GM18861 (cell line): ENCODE results near the gene TRAF2.

ENCODE experiments used
- ATAC-seq: cut with Tn5 transposase; IDR thresholded peaks from one replicate; pipeline ENCODE4 v1.9.1; 2021; ENCODE audit not compliant: unreplicated experiment

TRAF2 gene

GRCh38 chr9:136934277-136934676, 48.0 kb downstream of the TRAF2 start:
- no peak for ATAC-seq

- ATAC-seq, result no peak
These were observed 49.3 kb downstream of the TRAF2 start for GRCh38 chr9:136935651-136936050.

- ATAC-seq, result no peak
These were observed 50.4 kb downstream of the TRAF2 start for GRCh38 chr9:136936645-136937170.

- no peak for ATAC-seq
These were observed 51.1 kb downstream of the TRAF2 start for GRCh38 chr9:136937186-136938001.

DNA sequence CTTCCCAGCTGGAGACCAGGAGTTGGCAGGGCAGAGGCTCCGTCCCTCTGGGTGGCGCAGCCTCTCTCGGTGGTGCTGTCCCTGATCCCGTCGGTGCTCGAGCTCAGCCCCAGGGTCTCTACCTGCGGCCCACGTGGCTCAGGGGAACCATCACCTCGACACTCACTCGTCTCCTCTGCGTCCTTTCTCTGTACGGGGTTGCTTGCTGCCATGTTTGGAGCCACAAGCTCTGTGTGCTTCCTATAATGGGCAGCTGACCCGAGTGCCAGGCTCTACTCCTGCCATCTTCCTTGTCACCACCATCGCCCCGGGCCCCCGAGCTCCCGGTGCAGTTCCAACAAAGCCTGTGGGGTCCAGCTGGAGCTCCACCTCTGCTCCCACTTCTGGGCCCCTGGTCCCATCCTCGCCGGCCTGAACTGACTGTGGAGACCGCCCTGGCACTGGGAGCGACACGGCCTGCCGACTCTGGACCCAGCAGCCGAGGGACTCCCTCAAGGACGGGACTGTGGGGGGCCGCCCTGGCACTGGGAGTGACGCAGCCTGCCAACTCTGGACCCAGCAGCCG, 53.2 kb downstream of the TRAF2 start:
- ATAC-seq, result no peak

- ATAC-seq, result no peak
These were observed 53.7 kb downstream of the TRAF2 start for GRCh38 chr9:136939996-136940525.

DNA sequence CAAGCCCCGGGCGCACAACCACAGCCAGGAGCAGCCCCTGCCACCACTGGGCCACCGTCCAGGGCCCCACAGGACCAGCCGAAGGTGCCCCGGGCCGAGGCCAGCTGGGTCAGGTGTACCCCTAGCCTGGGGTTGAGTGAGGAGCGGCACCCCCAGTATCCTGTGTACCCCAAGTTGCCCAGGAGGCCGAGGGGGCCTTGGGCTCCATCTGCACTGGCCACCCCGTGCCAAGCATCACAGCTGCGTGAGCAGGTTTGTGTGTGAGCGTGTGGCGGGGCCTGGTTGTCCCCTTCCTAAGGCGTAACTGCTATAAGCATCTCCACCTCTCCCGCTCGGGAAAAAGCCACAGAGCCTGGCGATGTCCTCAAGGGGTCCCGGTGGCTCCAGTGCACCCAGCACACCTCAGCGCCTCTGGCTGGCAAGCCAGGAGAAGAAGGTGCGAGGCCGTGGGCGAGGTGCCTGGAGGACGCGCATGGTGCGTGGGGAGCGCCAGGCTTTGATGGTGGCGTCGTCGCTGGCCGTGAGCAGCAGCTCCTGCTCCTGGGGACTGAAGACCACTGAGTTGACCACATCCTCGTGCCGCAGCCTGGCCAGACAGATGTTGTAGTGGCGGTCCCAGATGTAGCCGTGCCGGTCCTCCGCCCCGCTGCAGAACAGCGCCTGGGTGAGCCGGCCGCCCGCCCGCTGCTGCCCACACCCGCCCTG, 54.4 kb downstream of the TRAF2 start:
- ATAC-seq, result no peak

DNA sequence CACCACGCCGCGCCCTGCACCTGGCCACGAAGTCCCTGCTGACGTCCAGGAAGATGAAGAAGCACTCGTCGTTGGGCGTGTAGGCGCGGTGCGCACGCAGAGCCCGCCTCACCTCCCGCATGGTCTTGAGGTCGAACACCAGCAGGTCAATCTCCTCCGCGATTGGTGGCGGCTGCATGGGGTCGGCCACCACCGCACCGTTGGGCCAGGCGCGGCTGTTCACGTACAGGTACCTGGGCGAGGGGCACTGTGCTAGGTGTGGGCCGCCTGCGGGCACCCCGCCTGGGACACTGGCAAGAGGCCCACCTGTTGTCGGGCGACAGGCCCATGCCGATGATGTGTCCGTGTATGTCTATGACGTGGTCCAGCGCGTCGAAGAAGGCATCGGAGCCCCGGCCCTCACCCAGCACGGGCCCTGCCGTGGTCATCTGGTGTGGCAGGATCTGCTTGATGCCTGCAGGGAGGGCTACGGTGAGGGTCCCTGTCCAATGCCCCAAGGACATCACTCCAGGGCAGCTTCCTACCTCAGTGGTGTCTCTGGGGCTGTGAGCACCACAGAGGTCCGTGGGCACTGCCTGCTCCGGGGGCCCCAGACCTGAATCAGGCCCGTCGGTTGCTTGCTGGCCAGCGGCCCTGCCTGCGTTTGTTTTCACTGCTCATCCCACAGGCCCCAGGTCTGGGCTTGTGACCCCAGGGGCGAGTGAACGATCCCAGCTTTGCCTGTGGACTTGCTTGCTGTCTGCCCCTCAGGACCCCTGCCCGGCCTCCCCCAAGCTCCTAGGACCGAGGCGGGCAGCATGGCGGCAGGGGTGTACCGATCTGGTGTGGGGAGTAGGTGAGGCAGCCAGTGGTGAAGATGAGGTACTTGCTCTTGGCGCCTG, 55.2 kb downstream of the TRAF2 start:
- ATAC-seq, result no peak

DNA sequence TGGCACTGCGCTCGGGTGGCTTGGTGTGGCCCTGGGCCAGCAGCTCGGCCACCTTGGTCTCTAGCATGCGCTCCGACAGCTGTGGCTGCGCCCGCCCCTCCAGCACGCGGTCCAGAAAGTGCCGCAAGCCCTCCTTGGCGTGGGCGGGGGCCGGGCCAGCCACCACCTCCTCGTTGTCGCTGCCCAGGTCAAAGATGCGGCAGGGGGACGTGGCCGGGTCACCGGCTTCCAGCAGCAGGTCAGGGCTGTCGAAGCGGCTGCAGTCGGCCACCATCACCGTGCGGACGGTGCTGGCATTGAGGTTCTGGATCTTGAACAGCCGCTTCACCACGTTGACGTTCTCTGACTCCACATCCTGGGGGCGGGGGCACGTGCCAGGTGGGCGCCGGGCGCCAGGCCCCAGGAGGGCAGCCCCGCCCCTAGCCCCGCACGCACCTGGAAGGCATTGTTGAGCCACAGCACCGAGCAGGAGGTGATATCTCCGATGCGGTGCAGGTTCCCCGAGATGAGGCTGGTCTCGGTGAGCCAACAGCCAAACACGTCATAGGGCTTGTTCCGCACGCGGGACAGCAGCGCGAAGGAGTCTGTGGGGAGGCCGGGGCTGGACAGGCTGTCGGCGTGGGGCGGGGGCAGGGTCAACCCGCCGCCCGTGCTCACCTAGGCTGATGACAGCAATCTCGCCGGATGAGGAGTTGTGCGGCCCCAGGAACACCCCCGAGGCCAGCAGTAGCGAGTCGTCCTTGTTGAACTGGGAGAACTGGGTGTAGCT, 56.0 kb downstream of the TRAF2 start:
- no peak for ATAC-seq

DNA sequence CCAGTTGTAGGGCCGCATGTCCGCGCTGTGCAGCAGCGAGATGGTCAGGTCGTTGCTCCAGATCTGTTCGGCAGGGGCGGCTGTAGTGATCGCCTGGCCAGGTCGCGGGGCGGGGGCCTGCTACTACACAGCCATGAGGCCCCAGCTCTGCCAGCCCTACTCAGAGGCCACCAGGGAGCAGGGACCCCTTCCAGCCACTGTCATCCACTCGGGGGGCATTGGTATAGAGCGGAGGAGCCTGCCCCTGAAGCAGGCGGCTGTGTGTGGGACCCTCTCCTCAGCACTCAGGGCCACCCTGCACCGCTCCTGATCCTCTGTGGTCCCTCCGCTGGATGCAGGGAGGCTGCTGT, 56.5 kb downstream of the TRAF2 start:
- ATAC-seq, result no peak

DNA sequence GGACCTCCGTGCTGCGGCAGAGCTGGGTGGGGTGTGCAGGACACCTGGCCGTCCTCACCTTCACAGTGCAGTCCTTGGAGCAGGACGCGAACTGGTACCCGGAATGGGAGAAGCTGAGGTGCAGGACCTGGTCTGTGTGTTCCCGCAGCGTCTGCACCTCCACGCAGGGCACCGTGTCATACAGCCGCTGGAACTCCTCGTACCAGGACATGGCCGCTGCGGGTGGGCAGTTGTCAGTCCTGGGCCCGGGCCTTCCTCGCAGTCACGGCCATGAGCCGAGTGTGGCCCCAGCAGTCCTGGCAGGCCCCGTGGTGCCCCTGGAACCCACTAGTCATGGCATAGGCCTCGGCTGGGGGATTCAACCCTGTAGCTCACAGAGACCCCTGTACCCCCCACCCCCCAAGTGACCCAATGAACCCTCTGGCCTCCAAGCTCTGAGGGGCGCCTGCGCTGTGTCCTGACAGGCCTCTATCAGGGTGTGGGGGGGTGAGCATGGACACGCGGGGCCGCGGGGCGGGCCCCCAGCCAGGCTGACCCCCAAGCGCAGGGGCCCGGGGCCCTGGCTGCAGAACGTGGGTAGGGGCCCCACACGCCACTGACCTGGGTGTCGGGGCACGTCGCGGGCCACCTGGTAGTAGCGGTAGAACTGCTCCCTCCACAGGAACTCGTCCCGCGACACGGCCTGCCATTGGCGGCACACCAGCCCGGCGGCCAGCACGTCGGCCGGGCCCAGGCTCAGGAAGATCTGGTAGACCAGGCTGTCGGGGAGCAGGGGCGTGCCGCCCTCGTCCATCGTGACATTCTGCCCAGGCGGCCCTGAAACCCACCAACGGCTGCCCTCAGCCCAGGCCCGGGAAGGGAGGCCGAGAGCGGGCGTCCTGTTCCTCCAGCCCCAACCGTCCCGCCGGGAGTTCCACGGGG, 57.2 kb downstream of the TRAF2 start:
- ATAC-seq, result no peak

- peak; percentile 33 for ATAC-seq
These were observed 57.8 kb downstream of the TRAF2 start for GRCh38 chr9:136944212-136944518.

DNA sequence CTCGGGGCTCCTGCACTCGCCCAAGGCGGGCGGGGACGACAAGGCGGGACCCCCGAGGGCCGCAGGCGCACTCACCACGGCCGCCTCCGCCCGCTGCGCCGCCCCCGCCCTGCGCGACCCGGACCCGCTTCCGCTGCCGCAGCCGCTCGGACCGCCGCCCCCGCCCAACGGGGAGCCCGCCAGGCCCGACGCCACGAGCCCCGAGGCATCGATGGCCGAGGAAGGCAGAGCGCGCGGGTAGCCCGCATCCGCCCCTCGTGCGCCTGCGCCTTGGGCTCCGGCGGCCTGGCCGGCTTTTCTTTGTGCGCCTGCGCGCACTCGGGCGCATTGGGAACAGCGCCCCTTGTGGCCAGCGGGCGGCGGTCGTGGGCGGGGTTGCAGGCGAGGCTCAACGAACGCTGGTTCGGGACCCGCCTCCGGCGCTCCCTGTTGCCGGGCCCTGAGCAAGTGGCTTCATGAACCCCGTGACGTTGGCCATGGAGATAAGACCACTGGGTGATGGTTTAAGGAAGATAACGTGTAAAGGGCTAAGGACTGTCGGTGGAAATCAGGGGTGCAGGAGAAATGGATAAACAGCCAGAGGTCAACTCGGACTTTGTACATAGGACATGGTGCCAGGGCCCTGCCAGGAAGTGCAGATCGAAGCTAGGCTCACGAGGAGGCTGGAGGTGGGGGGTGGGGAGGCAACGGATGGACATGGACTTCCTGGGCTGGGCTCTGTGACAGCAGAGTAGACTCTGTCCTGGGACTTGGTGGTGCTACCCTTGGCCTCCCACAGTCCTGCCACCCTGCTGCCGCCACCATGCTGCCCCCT, 58.4 kb downstream of the TRAF2 start, which contains the start of the genes C8G and FBXW5:
Gene C8G, plus strand, starts transcription at position 725 of the 814 bp plus-strand sequence. Its CDS starts 78 bp downstream, at position 803.
Gene FBXW5, minus strand, starts transcription at position 220 of the 814 bp plus-strand sequence. CDS start 655 bp downstream, outside the sequence.
- peak; percentile 71 for ATAC-seq

- ATAC-seq, result no peak
These were observed 59.3 kb downstream of the TRAF2 start for GRCh38 chr9:136945333-136946227.

DNA sequence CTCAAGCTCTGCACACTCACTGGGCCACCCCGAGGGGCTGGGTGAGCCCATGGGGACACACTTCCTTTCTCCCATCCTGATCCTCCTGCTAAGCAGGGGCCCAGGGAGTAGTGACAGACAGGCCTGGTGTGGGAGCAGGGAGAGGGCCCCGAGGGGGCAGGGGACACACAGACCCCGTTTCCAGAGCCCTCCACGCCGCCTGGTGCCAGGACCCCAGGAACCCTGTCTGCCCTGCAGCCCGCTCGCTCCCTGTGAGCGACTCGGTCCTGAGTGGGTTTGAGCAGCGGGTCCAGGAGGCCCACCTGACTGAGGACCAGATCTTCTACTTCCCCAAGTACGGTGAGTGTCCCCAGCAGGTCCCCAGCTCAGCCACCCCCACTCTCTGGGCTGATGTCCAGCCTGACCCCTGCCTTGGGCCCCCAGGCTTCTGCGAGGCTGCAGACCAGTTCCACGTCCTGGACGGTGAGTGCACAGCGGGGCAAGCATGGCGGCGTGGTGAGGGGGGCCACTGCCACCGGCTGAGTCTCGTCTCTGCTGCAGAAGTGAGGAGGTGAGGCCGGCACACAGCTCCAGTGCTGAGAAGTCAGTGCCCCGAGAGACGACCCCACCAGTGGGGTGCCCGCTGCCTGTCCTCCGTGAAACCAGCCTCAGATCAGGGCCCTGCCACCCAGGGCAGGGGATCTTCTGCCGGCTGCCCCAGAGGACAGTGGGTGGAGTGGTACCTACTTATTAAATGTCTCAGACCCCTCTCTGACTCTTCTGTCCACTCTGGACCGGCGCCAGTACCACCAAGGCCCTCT, 60.1 kb downstream of the TRAF2 start:
- ATAC-seq, result no peak
